ENCODE data around the gene SNTG2.

DNA sequence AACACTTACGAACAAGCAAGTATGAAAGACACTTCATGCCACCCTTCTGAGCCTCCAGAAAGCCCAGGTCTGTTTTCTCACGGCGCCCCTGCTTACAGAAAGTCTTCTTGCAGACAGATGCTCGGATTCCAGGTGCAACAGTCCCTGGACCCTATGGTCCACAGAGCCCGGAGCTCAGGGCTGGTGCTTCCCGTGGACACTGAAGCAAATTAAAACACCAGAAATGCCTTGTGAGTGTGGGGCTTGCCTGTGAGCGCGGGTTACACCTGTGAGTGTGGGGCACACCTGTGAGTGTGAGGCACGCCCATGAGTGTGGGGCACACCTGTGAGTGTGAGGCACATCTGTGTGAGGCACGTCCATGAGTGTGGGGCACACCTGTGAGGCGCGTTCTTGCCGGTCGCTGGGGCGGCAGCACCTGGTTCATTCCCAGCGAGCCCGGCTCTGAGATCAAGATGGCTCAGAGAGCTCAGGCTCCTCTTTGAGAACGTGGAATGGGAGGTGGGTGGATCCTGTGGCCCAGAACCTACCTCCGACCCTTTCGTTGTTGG is 257.4 kb downstream of the SNTG2 start:
- TF ChIP-seq SMC3 (IDR thresholded peaks at IDR 0.05; ENCODE audit: low read length) (no peak), ZNF646 (CRISPR knock-in tag; IDR thresholded peaks at IDR 0.05) (no peak), ZNF180 (CRISPR knock-in tag; IDR thresholded peaks at IDR 0.05; ENCODE audit: borderline replicate concordance, low read depth) (no peak)
